ENCODE measurements around the gene C4orf50.

The C4orf50 gene

DNA sequence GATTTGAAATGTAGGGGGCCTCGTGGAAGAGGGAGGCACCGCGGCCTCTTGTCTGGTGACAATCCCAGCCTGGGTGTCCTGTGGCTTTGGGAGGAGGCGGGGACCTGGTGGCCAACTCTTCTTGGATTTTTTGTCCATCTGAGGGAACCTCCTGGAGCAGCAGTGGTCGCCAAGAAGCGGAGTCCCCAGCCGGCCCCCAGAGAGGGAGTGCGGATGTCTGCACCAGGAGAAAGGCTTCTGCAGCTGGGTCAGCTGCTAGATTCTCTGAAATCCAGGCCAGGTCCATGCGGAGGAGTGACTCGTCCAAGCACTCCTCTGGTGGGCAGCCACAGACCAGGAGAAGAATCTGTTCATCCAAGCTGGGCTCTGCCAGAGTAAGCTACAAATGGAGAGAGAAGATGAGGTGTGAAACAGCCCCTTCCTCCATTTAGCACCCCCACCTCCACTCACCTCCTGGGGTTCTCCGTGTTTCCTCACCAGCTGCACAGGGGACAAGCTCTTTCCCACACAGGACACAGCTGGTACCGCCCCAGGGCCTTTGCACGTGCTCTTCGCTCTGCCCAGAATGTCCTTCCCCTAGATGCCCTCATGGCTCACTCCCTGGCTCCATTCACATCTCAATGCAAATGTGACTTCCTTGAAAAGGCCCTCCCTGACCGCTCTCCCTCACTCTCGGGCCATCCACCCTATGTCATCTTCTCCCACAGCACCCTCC, 27.6 kb downstream of the C4orf50 start:
- no peak for DNase-seq

DNA sequence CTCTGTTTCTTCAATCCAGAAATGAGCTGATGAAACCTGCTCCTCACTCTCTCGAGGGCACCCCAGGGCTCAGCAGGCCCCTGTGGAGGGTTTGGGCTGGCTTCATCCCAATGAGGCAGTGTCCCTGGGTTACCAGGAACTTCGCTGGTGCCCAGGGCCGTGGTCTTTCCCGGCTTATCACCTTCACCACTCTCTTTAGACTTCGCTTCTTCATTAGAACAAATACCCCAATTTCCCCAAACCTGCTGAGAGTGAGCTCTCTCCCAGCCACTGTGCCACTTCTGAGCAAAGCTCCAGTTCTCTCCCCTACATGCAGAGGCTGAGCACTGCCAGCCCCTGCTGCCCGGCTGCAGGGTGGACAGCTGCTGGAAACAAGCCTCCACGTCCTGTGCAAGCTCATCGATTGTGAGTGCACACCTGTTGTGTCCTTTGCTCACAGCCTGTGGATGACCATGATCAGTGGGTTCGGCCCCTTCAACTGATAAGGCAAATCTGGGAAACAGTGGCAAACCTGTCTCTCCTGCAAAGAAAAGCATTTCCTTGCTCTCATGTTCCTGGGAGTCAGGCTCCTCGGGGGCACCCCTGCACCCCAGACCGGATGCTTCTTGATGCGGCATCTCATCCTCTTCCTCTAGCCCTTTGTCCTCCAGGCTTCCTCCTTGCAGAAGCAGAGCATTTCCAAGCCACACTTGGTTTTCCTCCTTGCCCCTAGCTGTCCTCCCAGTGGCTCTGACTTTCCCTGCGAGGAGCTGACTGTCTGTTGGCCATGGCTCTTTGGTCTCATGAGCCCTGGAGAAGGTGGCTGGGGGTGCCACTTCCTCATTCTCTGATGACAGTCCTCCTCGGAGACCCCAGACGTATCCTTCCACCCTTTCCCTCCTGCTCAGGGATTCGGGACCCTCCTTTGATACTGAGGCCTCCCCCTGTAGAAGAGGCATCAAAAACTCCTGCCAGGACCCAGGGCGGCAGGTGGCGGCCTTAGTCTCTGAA, 28.7 kb downstream of the C4orf50 start:
- DNase-seq = no peak

DNA sequence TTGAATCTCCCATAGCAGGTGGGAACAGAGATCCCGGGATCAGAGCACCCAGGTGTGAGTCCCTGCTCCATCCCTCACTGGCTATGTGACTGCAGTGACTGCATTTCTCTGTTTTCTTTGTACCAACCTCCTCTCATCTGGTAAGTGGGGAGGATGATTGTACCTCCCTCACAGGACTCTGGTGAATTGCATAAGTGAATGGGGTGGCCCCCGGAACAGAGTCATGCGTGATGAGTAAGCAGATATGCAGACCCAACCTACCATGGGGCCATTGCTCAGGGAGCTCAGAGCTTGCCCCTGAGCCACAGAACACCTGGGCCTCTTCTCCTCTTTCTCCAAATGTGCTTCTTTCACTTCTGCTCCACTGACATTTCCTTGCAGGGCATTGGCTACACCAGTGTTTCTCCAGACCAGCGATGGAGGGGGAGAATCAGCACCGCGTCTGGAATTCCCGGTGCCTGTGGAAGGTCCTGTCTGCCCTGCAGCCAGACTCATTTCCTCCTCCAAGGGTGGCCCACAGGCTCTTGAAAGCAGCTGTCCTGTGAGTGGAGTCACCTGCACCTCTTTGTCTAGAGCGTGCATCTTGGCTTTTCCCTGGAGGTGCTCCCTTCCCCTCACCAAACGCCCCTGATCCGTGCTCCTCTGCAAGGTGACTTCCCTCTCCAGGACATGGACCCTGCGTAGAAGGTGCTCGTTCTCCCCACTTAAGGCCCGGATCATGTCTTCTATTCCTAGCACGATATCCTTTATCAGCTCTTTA, 30.0 kb downstream of the C4orf50 start:
- no peak for DNase-seq

DNA sequence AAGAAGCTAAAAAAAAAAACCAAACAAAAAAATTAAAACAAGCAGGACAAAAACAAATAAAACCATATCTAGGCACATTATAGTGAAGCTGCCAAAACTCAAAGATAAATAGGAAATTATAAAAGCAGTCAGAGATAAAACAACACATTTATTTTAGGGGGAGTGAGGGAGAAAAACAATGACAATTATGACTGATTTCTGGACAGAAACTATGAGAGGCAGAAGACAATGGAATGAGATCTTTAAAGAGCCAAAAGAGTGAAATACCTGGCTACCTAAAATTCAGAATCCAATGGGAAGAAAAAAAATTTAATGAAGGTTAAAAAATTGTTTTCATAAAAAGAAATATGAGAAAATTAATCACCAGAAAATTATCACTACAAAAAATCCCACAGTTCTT, 33.4 kb downstream of the C4orf50 start:
- DNase-seq = no peak

DNA sequence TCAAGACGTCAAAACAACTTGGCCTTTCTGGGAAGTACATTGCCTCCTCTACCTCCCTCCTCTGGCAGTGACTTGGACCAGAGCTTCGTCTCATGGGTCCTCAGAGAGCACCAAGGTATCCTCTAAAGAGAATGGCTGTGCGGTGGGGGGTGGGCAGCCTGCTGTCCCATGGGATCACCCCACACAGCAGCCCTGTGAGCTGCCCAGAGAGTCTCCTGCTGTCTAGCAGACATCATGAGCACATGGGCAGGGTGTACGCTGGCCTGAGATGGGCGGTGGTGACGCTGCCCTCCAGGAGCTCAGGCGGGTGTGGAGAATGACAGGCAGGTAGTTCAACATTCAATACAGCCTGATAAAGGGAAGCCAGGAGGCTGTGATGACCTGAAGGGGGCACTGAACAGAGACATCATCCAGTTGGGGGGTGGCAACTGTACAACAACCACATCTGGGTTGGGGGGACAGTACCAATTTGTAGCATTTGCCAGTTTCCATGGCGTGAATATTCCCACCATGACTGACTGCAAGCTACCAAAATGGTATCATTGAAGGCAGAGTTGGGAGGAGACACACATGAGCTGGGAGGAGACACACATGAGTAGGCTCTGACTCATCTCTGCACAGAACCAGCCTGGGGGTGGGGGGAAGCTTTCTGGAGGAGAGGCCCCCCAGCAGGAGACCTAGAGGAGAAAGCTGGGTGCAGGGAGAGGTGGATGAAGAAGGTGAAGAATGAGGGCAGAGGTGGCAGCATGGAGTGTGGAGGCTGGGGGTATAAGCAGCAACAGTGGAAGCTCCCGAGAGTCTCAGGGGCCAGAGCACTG, 35.9 kb downstream of the C4orf50 start:
- no peak for DNase-seq

DNA sequence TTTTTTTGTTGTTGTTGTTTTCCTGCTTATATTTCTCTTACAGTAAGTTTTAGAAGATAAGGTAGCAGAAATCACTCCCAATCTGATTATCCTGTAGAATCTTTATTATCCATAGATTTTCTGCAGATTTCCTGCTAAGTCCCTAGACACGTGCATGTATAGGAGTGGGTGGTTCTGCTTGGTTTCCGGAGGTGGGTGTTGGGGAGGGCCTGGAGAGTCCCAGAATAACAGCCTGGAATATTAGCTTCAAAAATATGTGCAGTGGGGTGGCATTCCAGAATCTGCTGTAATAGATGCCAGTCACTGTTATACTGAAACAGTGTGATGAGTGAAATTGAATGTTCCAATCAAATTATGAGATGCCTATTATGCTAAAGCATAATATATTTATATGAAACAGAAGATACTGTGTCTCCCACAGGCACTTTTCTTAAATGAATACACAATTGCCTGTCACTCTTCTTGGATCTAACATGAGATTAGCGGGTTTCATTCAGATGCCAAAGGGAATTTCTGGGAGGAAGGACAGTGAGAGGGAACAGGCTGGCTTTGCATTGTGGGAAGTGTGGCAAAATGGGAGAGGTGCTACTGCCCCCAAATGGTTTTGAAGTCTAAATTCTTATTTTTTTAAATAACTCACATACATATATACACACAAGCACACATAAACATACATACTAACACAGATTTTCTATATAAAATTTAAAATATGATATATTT, 37.6 kb downstream of the C4orf50 start:
- no peak for DNase-seq

DNA sequence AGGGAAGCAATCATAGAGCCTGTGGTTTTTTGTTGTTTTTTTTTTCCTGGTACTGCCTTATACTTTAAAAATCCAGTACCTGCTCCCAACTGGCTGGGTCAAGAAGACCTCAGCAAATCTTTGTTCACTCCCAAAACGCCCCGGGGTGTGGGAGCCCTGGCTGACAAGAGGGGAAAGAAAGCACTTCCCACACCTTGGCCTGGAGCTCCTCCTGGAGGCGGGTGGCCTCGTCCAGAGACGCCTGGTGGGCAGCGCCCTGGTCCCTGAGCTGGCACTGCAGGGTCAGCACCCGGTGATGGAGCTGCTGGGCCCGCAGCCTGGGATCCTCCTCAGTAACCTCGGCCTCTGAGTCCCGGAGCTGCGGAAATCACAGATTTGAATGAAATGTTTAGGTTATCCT, 38.2 kb downstream of the C4orf50 start:
- no peak for DNase-seq

DNA sequence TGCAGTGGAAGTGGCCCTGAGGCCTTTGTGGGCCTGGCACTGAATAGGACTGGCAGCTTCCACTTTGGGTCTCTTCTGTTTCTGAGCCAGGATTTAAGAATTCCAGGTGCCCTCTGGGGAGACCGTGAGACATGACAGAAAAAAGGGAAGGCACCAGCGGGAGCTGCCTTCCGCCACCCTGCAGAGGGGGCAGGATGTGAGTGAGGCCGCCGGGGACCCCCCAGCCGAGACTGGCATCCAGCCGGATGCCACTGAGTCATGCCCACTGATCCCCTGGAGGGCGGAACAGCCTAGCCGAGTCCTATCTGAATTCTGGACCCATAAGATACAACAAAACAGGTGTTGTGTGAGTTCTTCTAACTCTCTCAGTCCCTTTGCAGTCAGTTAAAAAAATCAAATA, 41.3 kb downstream of the C4orf50 start:
- no peak for DNase-seq

DNA sequence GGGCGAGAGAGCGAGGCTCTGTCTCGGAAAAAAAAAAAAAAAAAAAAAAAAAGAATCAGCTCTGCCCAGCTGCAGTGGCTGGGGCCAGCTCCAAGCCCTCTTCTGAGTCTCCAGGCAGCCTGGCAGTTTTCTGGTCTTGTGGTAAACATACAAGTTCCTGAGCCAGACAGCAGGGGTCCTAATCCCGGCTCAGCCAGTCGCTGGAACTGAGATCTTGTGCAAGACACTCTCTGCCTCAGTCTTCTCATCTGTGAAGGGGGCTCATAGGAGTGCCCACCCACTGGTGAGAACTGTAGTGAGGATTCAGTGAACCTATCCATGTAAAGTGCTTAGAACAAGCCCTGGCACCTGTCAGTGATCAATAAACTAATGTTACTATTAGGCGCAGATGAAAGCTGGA, 41.8 kb downstream of the C4orf50 start:
- no peak for DNase-seq

DNA sequence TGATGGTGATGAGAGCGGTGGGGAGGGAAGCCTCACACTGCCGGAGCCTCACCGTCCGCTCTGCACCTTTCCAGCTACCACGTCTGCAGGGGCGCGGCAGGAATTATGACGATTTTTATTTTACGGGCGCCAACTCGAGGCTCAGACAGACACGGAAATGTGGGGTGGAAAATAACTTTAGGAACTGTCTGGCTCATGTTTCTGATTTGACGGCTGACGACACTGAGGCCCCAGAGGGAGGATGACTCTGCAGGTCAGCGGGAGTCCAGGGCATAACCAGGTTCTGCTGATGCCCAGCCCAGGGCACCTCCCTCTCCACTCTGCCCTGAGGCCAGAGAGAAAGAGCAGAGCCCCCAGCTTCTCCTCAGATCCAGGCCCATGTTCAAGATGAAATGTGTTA, 43.9 kb downstream of the C4orf50 start:
- no peak for DNase-seq

DNA sequence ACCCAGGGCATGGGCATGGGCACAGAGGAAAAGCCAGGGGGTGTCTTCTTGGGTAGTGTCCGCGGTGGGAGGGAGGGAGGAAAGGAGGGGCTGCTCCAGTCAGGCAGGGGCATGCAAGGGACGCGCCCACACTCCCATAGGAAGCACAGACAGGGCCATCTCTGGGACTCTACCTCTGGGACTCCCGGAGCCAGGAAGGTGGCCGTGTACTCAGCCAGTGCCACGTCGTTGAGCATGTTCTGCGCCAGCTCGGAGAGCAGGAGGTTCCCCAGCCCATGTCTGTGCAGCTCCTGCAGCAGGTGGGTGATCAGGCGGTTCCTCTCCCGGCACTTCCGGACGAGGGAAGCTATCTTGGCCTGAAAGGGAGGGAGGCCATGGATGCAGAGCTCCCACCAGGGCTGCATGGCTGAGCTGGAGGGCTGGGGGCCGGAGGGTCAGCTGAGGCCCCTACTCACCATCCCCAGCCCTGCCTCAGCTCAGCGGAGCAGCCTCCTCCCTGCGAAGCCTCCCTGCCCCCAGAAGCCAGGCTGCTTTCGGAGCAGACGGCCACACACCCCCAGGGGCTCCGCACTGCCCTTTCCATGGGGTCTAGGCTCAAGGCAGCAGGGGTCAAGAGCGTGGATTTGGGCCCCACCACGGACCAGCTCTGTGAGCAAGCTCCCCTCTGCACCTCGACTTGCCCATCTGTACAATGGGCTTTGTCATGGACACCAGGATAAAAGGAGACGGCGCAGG, 44.6 kb downstream of the C4orf50 start:
- no peak for DNase-seq

DNA sequence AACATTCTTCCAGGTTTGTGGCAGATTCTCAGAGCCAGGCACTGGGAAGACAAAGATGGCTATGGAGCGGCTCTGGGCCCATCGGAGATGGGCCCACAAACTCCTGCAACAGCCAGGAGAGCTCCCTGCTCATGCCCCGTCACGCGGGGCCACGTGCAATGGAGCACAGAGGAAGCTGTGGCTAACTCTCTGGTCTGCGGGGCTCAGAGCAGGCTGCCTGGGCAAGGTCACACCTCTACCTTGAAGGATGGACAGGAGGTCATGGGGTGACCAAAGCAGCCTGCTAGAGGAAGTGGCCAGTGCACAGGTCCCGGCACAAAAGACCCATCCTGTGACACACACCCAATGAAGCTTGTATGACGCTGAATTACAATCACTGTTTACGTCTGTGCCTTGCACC, 45.2 kb downstream of the C4orf50 start:
- no peak for DNase-seq

DNA sequence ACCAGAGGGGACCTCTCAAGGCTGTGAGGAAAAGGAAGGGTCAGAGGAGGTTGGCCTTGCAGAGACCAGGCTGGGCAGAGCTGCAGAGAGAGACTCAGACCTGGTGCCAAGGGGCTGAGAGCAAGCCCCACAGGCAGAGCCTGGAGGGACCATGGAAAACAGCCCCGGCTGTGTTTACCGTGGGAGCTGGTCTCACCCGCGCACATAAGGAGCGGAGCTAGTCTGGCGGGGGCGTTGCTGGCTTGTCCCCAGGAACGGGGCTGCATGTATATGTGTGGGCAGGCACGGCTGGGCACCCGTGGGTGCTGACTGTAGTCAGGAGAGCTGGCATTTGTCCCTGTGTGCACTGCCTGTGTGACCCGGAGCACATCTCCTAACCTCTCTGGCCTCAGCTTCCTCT, 45.7 kb downstream of the C4orf50 start:
- DNase-seq = no peak

DNA sequence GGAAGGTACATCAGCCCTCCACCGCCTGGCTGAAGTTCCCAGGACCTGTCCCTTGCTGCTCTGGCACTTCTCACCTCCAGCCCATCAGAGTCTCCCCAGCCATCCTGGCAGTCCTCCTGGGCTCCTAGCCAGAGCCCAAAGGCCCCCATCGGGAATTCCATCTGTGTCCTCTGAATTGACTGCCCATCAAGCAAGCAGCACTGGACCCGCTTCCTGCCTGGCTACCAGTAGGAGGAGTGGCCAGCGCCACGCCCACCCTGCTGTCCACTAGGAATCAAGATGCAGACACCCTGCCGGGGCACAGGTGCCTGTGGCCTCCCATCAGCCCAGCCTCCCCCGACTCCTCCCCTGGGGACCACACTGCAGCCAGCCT, 47.2 kb downstream of the C4orf50 start:
- DNase-seq = no peak

DNA sequence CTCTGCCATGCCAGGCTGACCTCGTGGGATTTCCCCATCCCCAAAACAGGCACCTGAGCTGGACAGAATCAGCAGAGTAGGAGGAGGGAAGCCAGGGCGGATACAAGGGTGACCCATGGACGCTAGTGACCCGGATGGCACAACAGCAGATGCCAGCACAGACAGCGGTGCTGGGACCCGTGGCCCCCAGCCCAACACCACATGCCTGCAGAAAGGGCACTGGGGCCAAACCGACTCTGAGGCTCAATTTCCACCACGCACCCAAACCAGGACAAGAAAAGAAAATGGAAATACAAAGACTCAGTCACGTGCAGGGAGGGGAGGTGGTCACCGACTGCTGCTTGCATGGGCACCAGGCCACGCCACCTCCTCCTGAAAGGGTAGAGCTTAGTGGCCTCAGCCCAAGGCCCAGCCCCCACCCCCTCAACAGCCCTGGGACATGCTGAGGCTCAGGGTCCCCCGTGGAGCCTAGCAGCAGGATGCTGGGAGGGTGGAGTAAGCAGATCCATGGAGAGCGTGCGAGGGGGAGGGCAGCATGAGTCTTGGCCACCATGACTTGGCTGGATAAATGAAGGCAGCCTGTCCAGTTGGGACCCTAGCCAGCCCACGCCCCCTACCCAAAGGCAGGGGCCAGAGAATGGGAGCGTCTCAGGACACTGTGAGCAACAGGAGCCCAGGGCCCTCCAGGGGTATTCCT, 47.7 kb downstream of the C4orf50 start:
- DNase-seq = no peak

DNA sequence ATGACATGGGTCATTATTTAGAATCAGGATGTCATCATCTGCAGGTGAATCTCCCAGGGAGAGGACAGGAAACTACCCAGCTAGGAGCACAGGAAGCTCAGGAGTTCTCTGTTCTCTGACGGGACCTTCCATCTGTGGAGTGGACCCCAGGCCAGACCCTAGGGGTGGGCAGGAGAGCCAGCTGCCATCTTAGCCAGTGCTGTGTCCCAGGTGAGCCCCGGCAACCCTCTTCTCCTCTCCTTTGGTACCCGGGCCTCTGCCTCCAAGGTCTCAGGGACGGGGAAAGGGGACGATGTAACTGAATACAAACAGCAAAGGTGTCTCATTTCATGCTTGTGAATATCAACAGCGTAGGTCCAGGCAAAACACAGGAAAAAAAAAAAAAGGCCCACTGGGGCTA, 48.5 kb downstream of the C4orf50 start:
- no peak for DNase-seq

DNA sequence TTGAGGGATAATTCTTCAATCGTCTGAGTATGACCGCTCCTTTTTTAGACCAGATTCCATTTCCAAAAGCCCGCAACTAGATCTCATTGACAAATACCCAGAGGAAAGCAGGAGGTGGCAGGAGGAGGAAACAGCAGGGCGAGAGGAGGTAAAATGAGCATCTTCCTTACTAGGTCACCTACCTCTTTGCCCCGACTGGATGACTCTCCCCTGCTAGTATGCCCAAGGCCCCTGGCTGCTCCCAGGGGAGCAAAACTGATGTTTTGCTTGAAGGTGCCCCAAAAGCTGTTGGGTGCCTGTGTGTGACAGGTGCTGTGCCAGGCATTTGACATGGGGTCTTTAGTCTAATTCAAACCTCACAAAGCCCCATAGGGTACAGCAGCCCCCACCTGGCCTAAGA, 48.9 kb downstream of the C4orf50 start:
- DNase-seq = no peak

DNA sequence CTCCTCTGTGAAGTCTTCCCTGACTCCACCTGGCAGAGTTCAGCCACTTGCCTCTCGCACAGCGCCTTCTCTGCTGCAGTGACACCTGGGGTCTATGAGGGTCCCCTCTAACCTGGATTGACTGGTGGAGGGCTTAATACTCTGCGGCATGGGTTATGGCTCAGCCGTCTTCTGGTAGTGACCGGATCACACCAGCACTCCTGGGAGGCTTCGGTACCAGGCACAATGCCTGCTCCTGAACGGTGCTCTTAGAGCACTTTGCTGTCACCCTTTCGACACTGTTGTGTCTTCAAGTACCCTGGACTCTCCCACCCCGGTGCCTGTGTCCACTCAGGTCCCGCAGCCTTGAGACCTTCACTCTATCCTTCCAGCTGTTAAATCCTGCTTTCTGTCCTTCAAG, 50.0 kb downstream of the C4orf50 start:
- DNase-seq = no peak

DNA sequence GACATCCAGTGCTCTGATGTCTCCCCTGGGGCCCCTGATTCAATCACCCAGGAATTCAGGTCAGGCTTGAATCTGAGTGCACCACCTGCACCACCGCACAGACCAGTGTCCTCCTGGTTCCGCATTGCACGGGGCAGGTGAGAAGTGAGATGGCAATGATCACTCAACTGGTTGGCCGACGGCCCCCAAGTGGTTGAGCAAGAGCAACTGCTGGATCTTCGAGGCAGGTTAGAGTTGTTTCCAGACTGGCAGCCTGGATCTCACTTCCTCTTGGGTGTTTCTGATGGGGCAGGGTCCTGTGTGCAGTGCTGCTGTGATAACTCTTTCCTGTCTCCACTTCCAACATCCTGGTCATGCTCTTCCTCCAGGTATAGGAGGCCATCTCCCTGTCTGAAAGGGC, 50.4 kb downstream of the C4orf50 start:
- no peak for DNase-seq

DNA sequence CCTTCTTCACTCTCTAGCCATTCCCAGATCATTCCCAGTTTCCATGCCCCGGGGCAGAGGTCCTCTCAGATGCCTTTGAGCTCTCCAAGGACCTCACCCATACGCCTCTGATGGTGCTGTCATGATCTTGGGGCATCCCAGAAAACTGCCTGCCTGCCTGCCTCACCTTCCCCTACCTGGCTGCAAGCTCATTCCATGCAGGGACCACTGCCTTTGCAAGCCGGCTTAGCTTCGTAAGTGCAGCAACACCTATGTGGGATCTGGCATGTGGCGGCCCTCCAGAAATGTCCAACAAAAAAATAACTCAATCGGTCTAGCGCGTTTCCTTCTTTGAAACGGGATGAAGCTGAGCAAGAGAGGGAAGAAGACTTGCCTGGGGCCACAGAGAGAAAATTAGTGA, 53.0 kb downstream of the C4orf50 start:
- no peak for DNase-seq

DNA sequence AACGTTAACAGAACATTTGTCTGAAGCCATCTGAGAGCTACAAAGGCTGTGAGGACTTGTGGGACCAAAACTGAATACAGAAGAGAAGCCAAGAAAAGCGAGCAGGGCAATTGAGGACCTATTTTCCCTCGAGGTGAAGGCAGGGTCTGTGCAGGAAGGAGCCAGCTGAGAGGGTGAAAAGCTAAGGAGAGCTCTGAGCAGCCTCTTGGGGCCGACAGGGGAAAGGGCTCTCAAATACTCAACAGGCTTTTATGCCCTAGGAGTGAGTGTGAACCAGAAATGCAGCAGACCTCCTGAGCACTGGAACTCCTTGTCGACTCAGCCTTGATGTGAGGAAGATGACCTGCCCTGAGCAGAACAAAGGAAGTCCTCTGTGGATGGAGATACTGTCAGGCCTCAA, 54.2 kb downstream of the C4orf50 start:
- DNase-seq = no peak
